ENCODE data around the gene KRT17.

Gene KRT17

GRCh38 chr17:41624208-41625101 lies at the start of gene KRT17:
TSS of gene KRT17 (minus strand) at chr17:41624575. CDS start at chr17:41624509, 66 bp downstream.
- no peak for DNase-seq

- DNase-seq: no peak
Measured at GRCh38 chr17:41672153-41672552, 47.8 kb upstream of the KRT17 start.

GRCh38 chr17:41667280-41668041 lies 43.1 kb upstream of the KRT17 start:
- DNase-seq: no peak

- peak in 1 of 2 experiments; percentile 54 for DNase-seq
Measured at GRCh38 chr17:41666708-41667279, 42.4 kb upstream of the KRT17 start.

DNA sequence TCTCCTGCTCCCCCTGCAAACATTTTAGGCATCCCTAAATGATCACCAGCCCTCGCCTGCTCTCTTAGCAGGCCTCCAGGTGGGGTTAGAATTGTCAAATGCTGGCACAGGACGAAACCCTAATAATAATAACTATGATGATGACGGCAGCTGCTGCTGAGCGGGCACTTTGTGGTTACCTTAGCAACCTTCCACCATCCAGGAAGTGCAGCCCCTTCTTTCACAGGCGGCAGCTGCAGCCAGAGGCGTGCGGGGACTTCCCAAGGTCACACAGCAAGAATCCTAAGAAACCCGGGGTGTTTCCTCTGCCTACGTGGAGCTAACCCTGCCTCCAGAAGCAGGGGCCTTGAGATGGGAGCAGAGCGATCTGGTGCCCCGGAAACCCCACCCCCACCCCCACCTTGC lies 41.9 kb upstream of the KRT17 start:
- DNase-seq: no peak

GRCh38 chr17:41665566-41666236 lies 41.3 kb upstream of the KRT17 start:
- DNase-seq: peak in 1 of 2 experiments; percentile 49

- DNase-seq: no peak
Measured at GRCh38 chr17:41664587-41665565, 40.5 kb upstream of the KRT17 start.

- DNase-seq: no peak
Measured at GRCh38 chr17:41664172-41664457, 39.7 kb upstream of the KRT17 start.

DNA sequence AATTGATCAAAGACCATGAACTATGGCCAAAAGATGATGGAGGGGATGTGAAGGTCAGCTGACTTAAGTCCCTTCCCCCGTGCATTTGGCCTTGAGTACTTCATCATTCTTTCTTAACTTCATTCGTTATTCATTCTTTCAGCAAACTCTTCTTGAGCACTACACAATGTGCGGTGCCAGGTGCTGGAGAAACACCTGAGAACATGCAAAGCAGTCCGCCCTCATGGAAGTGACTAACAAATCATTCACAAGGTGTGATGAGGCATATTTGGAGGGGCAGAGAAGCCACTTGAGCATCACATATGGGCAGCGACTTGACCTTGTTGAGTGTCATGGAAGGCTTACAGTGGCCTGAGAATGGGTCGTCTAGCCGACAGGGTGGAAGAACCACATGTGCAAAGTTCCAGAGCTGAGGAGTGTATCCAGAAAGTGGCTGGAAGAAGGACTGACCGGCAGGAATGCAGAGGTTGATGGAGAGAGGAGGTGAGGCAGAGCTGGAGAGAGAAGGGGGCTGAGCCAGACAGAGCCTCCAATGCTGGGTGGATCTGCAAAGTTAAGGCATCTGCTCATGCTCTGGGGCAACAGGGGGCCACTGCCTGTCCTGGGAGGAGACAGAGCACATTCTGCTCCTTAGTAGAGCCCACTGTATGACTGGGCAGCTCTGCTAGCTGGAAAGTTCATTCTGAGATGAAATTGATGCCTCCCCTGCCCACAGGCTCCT lies 39.2 kb upstream of the KRT17 start:
- DNase-seq: no peak

DNA sequence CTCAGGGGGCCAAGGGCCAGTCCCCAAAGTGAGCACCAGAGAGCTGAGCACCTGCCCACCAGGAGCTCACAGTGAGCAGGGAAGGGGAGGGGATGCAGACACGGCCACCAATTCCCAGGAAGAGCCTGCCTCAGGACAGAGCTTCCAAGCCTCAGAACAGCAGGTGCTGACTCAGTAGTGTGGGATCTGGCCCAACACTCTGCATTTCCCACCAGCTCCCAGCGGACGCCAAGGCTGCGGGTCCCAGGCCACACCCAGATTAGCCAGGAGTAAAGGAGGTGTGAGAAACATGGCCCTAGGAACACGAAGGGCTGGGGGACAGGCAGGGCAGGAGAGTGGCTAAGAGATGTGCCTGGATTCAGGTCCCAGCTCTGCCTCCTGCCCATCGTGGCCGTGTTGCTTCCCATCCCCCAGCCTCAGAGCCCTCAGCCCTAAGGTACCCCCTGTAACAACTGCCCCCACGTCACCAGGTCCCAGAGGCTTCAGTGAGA lies 35.9 kb upstream of the KRT17 start:
- no peak for DNase-seq

GRCh38 chr17:41659427-41660212 lies 35.2 kb upstream of the KRT17 start:
- no peak for DNase-seq

DNA sequence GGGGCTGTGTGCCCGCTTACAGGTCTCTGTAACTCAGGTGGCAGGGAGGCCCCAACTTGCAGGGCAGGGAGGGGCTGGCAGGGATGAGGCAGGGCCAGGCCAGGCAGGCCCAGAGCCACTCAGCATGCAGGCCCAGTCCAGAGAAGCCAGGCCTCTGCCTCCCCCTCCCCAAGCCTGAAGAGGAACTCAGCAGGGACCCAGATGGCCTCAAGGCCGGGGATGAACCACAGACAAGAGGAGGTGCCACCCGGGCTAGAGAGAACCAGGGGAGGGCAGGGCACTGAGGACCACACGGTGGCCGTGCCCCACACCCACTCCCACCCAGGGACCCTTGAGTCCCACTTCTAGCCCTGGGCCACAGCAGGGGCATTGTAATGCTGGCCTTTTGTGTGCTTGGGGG lies 34.5 kb upstream of the KRT17 start:
- DNase-seq: no peak

- DNase-seq: no peak
Measured at GRCh38 chr17:41657936-41658335, 33.6 kb upstream of the KRT17 start.

GRCh38 chr17:41657176-41657754 lies 32.9 kb upstream of the KRT17 start:
- DNase-seq: no peak

DNA sequence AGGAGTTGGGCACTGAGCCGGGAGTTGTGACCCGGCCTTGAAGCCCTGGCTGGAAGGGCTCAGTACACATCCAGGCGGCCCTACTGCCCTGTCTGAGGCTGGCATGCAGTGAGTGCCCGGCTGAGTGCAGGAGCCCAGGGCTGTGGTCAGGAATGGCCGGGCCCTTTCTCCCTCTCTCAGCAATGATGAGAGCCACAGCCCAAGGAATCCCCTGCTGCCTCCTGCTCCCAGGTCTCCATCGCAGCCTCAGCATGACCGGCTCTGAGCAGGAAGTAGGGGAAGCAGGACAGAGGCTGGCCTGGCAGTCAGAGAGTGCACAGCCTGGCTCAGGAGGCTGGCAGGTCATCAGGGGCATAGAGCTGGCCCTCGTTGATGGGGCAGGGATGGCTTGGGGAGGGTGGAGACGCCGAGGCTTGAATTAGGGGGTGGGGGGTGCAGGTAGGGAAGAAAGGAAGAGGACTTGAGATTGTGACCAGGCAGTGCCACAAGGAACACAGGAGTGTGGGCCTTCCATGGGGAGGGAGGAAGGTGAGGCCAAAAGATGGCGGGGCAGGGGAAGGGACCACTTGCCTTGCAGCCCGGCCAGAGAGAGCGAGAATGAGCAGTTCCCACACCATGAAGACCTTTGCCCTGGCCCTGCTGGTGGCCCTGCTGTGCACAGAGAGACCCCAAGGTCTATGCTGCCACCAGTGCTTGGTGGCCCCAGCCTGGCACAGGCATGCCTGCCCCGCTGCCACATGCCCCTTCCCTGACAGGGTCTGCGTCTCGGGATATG lies 32.1 kb upstream of the KRT17 start:
- DNase-seq: no peak

- DNase-seq: no peak
Measured at GRCh38 chr17:41655611-41656111, 31.3 kb upstream of the KRT17 start.

DNA sequence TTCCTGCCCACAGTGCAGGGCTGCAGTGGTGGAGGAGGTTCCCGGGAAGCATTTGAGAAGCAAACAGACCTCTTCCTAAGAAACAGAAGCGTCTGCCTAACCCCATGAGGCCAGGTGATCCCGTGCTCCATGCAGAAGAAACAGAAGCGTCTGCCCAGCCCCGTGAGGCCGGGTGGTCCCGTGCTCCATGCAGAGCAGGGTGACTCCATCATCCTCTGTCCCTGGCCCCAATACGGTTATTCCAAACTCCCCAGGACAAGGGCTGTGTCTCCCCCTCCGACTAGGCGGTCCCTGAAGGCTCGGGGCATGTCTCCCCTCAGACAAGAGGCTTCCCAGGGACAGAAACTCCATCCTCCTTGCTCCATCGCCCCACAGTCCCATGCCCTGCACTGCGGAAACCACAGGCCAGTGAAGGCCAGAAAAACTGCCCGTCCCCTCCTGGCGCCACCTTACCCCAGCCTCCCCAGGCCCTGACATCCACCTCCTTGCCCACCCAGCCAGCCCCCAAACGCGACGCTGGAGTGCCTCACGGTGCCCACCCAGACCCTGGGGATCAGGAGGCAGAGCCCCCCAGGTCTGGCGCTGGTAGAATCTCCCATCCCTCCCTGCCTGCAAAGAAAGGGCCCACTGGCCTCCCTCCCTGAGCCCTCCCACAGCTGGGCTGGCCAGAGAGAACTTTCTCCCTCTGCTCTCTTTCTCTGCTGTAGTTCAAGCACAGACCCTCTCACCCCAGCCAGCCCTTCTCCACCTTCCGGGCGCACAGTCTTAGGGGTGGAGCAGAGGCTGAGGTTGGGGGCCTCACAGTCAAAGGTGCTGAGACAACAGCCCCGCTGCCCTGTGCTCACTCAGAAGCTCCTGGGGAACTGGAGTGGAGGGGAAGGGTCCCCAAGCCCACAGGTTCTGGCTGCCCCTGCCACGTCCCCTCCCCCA lies 30.6 kb upstream of the KRT17 start:
- no peak for DNase-seq
